RKO (cell line): Measurements from ENCODE around the gene NUTM2B.
"Not testable (repeated sequence)": the region's sequence is repeated elsewhere in the genome, so short reads cannot be mapped to it uniquely, and the experiment has no call there.

Experiments used
- DNase-seq: peaks from one replicate; pipeline ENCODE4 v3.0.0-alpha.2; 2016; ENCODE audit warnings: low spot score

The NUTM2B gene

GRCh38 chr10:79744844-79745243 lies 41.8 kb downstream of the NUTM2B start:
- DNase-seq = not testable (repeated sequence)

- not testable (repeated sequence) for DNase-seq
Measured at GRCh38 chr10:79748510-79748909, 45.5 kb downstream of the NUTM2B start.

- DNase-seq = not testable (repeated sequence)
Measured at GRCh38 chr10:79753601-79754000, 50.6 kb downstream of the NUTM2B start.

- not testable (repeated sequence) for DNase-seq
Measured at GRCh38 chr10:79758297-79758993, 55.4 kb downstream of the NUTM2B start.
